IMR-90 (cell line): Measurements from ENCODE around the gene PCYT1A. TPM values are rescaled to one million over a fixed set of nuclear protein-coding genes. Genes with fewer than 3 reads are reported as not detected.

Source experiments
- ATAC-seq: fragments of 200-7000 bp; cut with Tn5 transposase; 2 replicates; pipeline ENCODE4 v1.9.1; 2020; ENCODE audit warnings: low read depth, mild to moderate bottlenecking, moderate library complexity
- BruUV-seq: library from RNA; stranded (reverse); fragments of 400-500 nt; replicated peaks from 2 replicates; lab custom pipeline; 2021; lab: Mats Ljungman, UMichigan
- CTCF ChIA-PET: fragments of 300-600 bp; formaldehyde crosslinking; extraction: SDS; loops from one replicate; lab custom pipeline; 2021; ENCODE audit warnings: antibody characterized with exemption; lab: Yijun Ruan, JAX
- POLR2A ChIA-PET: fragments of 300-600 bp; sonication (Branson Sonifier 250); formaldehyde crosslinking; loops from one replicate; lab custom pipeline; 2022; ENCODE audit warnings: antibody characterized with exemption; ENCODE audit not compliant: unreplicated experiment; lab: Charles Lee
- DNase-seq: peaks from one replicate; pipeline ENCODE4 v3.0.0; 2013
- H2AFZ ChIP-seq: replicated peaks from 2 replicates; pipeline ENCODE3; 2013; ENCODE audit warnings: low read length, mild to moderate bottlenecking; ENCODE audit not compliant: poor library complexity
- H2AK5ac ChIP-seq: 2 replicates; pipeline ENCODE4 v1.6.1; 2013; ENCODE audit warnings: low read depth, low read length, inconsistent platforms
- H2AK9ac ChIP-seq: replicated peaks from 2 replicates; pipeline ENCODE3; 2013; ENCODE audit warnings: mild to moderate bottlenecking, low read depth, low read length, moderate library complexity; ENCODE audit not compliant: poor library complexity
- H2BK120ac ChIP-seq: 2 replicates; pipeline ENCODE4 v1.6.1; 2013; ENCODE audit warnings: low read depth, low read length, inconsistent platforms
- H2BK15ac ChIP-seq: 3 replicates; pipeline ENCODE4 v1.6.1; 2013; ENCODE audit warnings: low read depth, low read length, inconsistent platforms
- H2BK20ac ChIP-seq: 2 replicates; pipeline ENCODE4 v1.6.1; 2013; ENCODE audit warnings: low read depth, mild to moderate bottlenecking, inconsistent platforms, low read length, moderate library complexity
- H2BK5ac ChIP-seq: 2 replicates; pipeline ENCODE4 v1.6.1; 2013; ENCODE audit warnings: mild to moderate bottlenecking, low read depth, low read length, inconsistent platforms; ENCODE audit not compliant: poor library complexity, severe bottlenecking
- H3K14ac ChIP-seq: replicated peaks from 2 replicates; pipeline ENCODE4 v1.6.1; 2013; ENCODE audit warnings: low read depth, low read length, inconsistent platforms
- H3K18ac ChIP-seq: 2 replicates; pipeline ENCODE4 v1.6.1; 2013; ENCODE audit warnings: low read depth, low read length, control low read depth
- H3K23ac ChIP-seq: 2 replicates; pipeline ENCODE4 v1.6.1; 2013; ENCODE audit warnings: low read depth, low read length, inconsistent platforms
- H3K27ac ChIP-seq: 2 replicates; pipeline ENCODE4 v1.5.1; 2013; ENCODE audit warnings: mild to moderate bottlenecking, control low read depth, low read length; ENCODE audit not compliant: insufficient read depth
- H3K27me3 ChIP-seq: 2 replicates; pipeline ENCODE4 v1.6.1; 2013; ENCODE audit warnings: low read length; ENCODE audit not compliant: control insufficient read depth, insufficient read depth
- H3K36me3 ChIP-seq: 2 replicates; pipeline ENCODE4 v1.6.1; 2013; ENCODE audit warnings: low read length, mixed read lengths; ENCODE audit not compliant: control insufficient read depth, insufficient read depth
- H3K4ac ChIP-seq: 2 replicates; pipeline ENCODE4 v1.6.1; 2013; ENCODE audit warnings: low read depth, low read length, inconsistent platforms
- H3K4me1 ChIP-seq: 2 replicates; pipeline ENCODE4 v1.6.1; 2013; ENCODE audit warnings: low read length, mixed read lengths; ENCODE audit not compliant: control insufficient read depth, insufficient read depth
- H3K4me2 ChIP-seq: 2 replicates; pipeline ENCODE4 v1.6.1; 2013; ENCODE audit warnings: low read depth, mild to moderate bottlenecking, control low read depth, low read length, moderate library complexity
- H3K4me3 ChIP-seq: 2 replicates; pipeline ENCODE4 v1.5.1; 2013; ENCODE audit warnings: low read depth, mild to moderate bottlenecking, control low read depth, low read length, moderate library complexity; ENCODE audit not compliant: insufficient read depth
- H3K56ac ChIP-seq: 2 replicates; pipeline ENCODE4 v1.6.1; 2013; ENCODE audit warnings: low read length, inconsistent platforms; ENCODE audit not compliant: insufficient read depth; ENCODE audit errors: extremely low read depth
- H3K79me1 ChIP-seq, 2 experiments: 2 replicates each; pipeline ENCODE4 v1.6.1; 2013; ENCODE audit warnings: low read length in 2 of 2, inconsistent platforms in 1 of 2, low read depth in 1 of 2
- H3K9ac ChIP-seq: 2 replicates; pipeline ENCODE4 v1.6.1; 2013; ENCODE audit warnings: low read depth, low read length, control low read depth
- H3K9me1 ChIP-seq: 2 replicates; pipeline ENCODE4 v1.6.1; 2013; ENCODE audit warnings: low read length, inconsistent platforms; ENCODE audit not compliant: insufficient read depth
- H3K9me3 ChIP-seq: 2 replicates; pipeline ENCODE4 v1.6.1; 2013; ENCODE audit warnings: low read length; ENCODE audit not compliant: control insufficient read depth, insufficient read depth
- H4K20me1 ChIP-seq: 2 replicates; pipeline ENCODE4 v1.6.1; 2013; ENCODE audit warnings: low read length, inconsistent platforms; ENCODE audit not compliant: insufficient read depth
- H4K5ac ChIP-seq: 2 replicates; pipeline ENCODE4 v1.6.1; 2013; ENCODE audit warnings: mild to moderate bottlenecking, low read depth, low read length, control low read depth
- H4K8ac ChIP-seq, 2 experiments: 2 replicates each; pipeline ENCODE4 v1.6.1; 2013; ENCODE audit warnings: low read depth in 2 of 2, low read length in 2 of 2, control low read depth in 1 of 2, inconsistent platforms in 1 of 2
- H4K91ac ChIP-seq: 2 replicates; pipeline ENCODE4 v1.6.1; 2013; ENCODE audit warnings: low read depth, low read length, inconsistent platforms; ENCODE audit not compliant: insufficient read depth
- BHLHE40 ChIP-seq: fragments of 150-350 bp; IDR thresholded peaks from 2 replicates; pipeline ENCODE4 v1.6.1; 2016; ENCODE audit warnings: mild to moderate bottlenecking, low read depth, low read length
- CEBPB ChIP-seq: IDR thresholded peaks from 2 replicates; pipeline ENCODE4 v1.6.1; 2012; ENCODE audit warnings: low read depth, low read length, improper control_type of control experiment
- CHD1 ChIP-seq: IDR thresholded peaks from 2 replicates; pipeline ENCODE4 v1.6.1; 2012; ENCODE audit warnings: low read depth, low read length, improper control_type of control experiment
- FOS ChIP-seq: fragments of 150-350 bp; IDR thresholded peaks from 2 replicates; pipeline ENCODE4 v1.6.1; 2016; ENCODE audit warnings: low read depth, low read length
- MAFK ChIP-seq: IDR thresholded peaks from 2 replicates; pipeline ENCODE4 v1.6.1; 2012; ENCODE audit warnings: low read depth, low read length, improper control_type of control experiment
- MAZ ChIP-seq: IDR thresholded peaks from 2 replicates; pipeline ENCODE4 v1.6.1; 2012; ENCODE audit warnings: low read depth, mild to moderate bottlenecking, low read length, improper control_type of control experiment, moderate library complexity, borderline replicate concordance
- MXI1 ChIP-seq: IDR thresholded peaks from 2 replicates; pipeline ENCODE4 v1.6.1; 2012; ENCODE audit warnings: low read depth, mild to moderate bottlenecking, low read length, moderate library complexity, borderline replicate concordance
- NFE2L2 ChIP-seq: fragments of 150-350 bp; IDR thresholded peaks from 2 replicates; pipeline ENCODE4 v1.6.1; 2016; ENCODE audit warnings: low read depth, mild to moderate bottlenecking, low read length
- POLR2A ChIP-seq: IDR thresholded peaks from 2 replicates; pipeline ENCODE4 v1.6.1; 2012; ENCODE audit warnings: mild to moderate bottlenecking, low read depth, low read length
- RAD21 ChIP-seq: IDR thresholded peaks from 2 replicates; pipeline ENCODE4 v1.6.1; 2012; ENCODE audit warnings: low read length, improper control_type of control experiment
- RCOR1 ChIP-seq: IDR thresholded peaks from 2 replicates; pipeline ENCODE4 v1.6.1; 2012; ENCODE audit warnings: mild to moderate bottlenecking, low read length, improper control_type of control experiment; ENCODE audit not compliant: insufficient replicate concordance
- RFX5 ChIP-seq: IDR thresholded peaks from 2 replicates; pipeline ENCODE4 v1.8.0; 2012; ENCODE audit warnings: low read depth, mild to moderate bottlenecking, low read length, moderate library complexity
- SMC3 ChIP-seq: fragments of 150-350 bp; IDR thresholded peaks from 2 replicates; pipeline ENCODE4 v1.6.1; 2016; ENCODE audit warnings: low read depth, mild to moderate bottlenecking, antibody characterized with exemption, low read length, moderate library complexity
- WGBS, 2 experiments: methylation state at CpG; one replicate each; pipeline versions ENCODE4 v1.1.5 to v1.1.7; 2013; ENCODE audit warnings: missing lambda C conversion rate in 2 of 2; ENCODE audit not compliant: insufficient read length in 1 of 2; ENCODE audit errors: extremely low coverage in 2 of 2; 5-methylcytosine and 5-hydroxymethylcytosine counted together
- dilution Hi-C: fragments of 300-500 bp; cut with HindIII; formaldehyde crosslinking; loops from one replicate; pipeline ENCODE4 v1.14.3; 2018; ENCODE audit warnings: low sequenced_read_pairs; ENCODE audit not compliant: unreplicated experiment
- in situ Hi-C: fragments of 300-500 bp; cut with MboI; formaldehyde crosslinking; loops from 3 replicates; pipeline ENCODE4 v1.14.3; 2019; ENCODE audit warnings: low sequenced_read_pairs, inconsistent platforms, mixed read lengths
- intact Hi-C: fragments of 100-400 bp; cut with micrococcal nuclease; formaldehyde crosslinking; loops from 2 replicates; pipeline ENCODE4 v1.10.0; 2022
- polyA plus RNA-seq, 3 experiments: library from polyadenylated mRNA; depleted of rRNA; stranded (reverse); fragments of >200 nt; gene quantifications; 2 replicates each; pipeline ENCODE4 v1.2.3, GENCODE V29; 2012; ENCODE audit warnings: low replicate concordance in 1 of 3
- total RNA-seq: library from RNA; depleted of rRNA; stranded (reverse); fragments of >200 nt; gene quantifications from 2 replicates; pipeline ENCODE4 v1.2.3, GENCODE V29; 2012
- TF ChIP-seq, protein P1 (sequence below): fragments of 150-350 bp; IDR thresholded peaks from 2 replicates; pipeline ENCODE4 v1.6.1; 2017; ENCODE audit warnings: mild to moderate bottlenecking, antibody characterized with exemption, low read length, low read depth
- TF ChIP-seq, protein P2 (sequence below): fragments of 150-350 bp; IDR thresholded peaks from 2 replicates; pipeline ENCODE4 v1.6.1; 2016; ENCODE audit warnings: low read depth, mild to moderate bottlenecking, low read length, moderate library complexity, borderline replicate concordance
- TF ChIP-seq, protein P3 (sequence below): conservative IDR thresholded peaks from 2 replicates; pipeline ENCODE4 v1.5.1; 2012; ENCODE audit warnings: mild to moderate bottlenecking, low read depth, low read length, improper control_type of control experiment

Gene PCYT1A
- total and polyA plus RNA-seq, 2 of the 4 experiments (the other 2 are of a cell fraction): 62.8 to 127 TPM

DNA sequence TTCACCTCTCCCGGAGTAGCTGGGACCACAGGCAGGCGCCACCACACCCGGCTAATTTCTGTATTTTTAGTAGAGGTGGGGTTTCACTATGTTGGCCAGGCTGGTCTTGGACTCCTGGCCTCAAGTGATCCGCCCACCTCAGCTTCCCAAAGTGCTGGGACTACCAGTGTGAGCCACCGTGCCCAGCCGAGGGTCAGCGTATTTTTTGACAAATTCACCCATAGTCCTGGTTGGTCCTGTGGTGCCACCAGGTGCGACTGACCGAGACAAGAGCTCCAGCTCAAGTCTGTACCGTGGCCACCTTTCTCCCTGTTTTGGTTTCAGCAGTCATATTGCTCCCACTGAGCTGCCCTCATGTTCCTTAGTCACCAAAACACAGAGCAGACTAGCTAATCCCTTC, 62.4 kb downstream of the PCYT1A start:
- no peak overlapping the region for H3K9ac ChIP-seq
- no peak overlapping the region for H4K8ac ChIP-seq
- no peaks in the 10 kb centered on the region for H3K4me1 ChIP-seq
- H3K56ac ChIP-seq: no peak overlapping the region
- no peaks in the 10 kb centered on the region for H4K20me1 ChIP-seq
- H3K14ac ChIP-seq: no peak overlapping the region
- H3K4me2 ChIP-seq: no peak overlapping the region
- in situ Hi-C loops: no loop called here
- BruUV-seq: no TSS peak
- POLR2A ChIA-PET: no interaction called here
- ATAC-seq (no peak), DNase-seq (no peak)
- no peak overlapping the region for H3K4me3 ChIP-seq
- no peak overlapping the region for H4K5ac ChIP-seq
- H2AK9ac ChIP-seq: no peak overlapping the region
- no peaks in the 10 kb centered on the region for H3K79me1 ChIP-seq
- H3K18ac ChIP-seq: no peak overlapping the region
- no peak overlapping the region for H4K91ac ChIP-seq
- intact Hi-C loops: no loop called here
- CTCF ChIA-PET: no interaction called here
- no peaks in the 10 kb centered on the region for H3K9me3 ChIP-seq
- 81% methylated on average over 7 of the region's 10 CpGs; no CpG with 5 or more reads in 1 of the 2 experiments for WGBS, 2 experiments
- no peak overlapping the region for H3K23ac ChIP-seq
- no peak overlapping the region for H2BK5ac ChIP-seq
- H3K27me3 ChIP-seq: no peaks in the 10 kb centered on the region
- no peak overlapping the region for H2BK20ac ChIP-seq
- H2BK120ac ChIP-seq: no peak overlapping the region
- TF ChIP-seq MAFK (no peak), RAD21 (no peak), RCOR1 (no peak), MAZ (no peak), BHLHE40 (no peak), CEBPB (no peak), NFE2L2 (no peak), SMC3 (no peak), CHD1 (no peak), POLR2A (no peak), MXI1 (no peak), RFX5 (no peak), FOS (no peak)
- TF ChIP-seq, protein P1, sequence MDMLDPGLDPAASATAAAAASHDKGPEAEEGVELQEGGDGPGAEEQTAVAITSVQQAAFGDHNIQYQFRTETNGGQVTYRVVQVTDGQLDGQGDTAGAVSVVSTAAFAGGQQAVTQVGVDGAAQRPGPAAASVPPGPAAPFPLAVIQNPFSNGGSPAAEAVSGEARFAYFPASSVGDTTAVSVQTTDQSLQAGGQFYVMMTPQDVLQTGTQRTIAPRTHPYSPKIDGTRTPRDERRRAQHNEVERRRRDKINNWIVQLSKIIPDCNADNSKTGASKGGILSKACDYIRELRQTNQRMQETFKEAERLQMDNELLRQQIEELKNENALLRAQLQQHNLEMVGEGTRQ: no peak
- TF ChIP-seq, protein P2, sequence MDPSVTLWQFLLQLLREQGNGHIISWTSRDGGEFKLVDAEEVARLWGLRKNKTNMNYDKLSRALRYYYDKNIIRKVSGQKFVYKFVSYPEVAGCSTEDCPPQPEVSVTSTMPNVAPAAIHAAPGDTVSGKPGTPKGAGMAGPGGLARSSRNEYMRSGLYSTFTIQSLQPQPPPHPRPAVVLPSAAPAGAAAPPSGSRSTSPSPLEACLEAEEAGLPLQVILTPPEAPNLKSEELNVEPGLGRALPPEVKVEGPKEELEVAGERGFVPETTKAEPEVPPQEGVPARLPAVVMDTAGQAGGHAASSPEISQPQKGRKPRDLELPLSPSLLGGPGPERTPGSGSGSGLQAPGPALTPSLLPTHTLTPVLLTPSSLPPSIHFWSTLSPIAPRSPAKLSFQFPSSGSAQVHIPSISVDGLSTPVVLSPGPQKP: no peak
- TF ChIP-seq, protein P3, sequence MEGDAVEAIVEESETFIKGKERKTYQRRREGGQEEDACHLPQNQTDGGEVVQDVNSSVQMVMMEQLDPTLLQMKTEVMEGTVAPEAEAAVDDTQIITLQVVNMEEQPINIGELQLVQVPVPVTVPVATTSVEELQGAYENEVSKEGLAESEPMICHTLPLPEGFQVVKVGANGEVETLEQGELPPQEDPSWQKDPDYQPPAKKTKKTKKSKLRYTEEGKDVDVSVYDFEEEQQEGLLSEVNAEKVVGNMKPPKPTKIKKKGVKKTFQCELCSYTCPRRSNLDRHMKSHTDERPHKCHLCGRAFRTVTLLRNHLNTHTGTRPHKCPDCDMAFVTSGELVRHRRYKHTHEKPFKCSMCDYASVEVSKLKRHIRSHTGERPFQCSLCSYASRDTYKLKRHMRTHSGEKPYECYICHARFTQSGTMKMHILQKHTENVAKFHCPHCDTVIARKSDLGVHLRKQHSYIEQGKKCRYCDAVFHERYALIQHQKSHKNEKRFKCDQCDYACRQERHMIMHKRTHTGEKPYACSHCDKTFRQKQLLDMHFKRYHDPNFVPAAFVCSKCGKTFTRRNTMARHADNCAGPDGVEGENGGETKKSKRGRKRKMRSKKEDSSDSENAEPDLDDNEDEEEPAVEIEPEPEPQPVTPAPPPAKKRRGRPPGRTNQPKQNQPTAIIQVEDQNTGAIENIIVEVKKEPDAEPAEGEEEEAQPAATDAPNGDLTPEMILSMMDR: no peak
- no peaks in the 10 kb centered on the region for H3K36me3 ChIP-seq
- H3K27ac ChIP-seq: no peak overlapping the region
- dilution Hi-C loops: no loop called here
- H3K4ac ChIP-seq: no peak overlapping the region
- no peak overlapping the region for H2AK5ac ChIP-seq
- no peak overlapping the region for H2AFZ ChIP-seq
- H2BK15ac ChIP-seq: no peak overlapping the region
- no peaks in the 10 kb centered on the region for H3K9me1 ChIP-seq
